Body of pancreas (tissue), 4 donors: ENCODE results near the gene GLOD5. TPM values are rescaled to one million over a fixed set of nuclear protein-coding genes. Genes with fewer than 3 reads are reported as not detected.

Source experiments
- ATAC-seq: fragments of 150-250 bp; one replicate; pipeline ENCODE4 v1.9.1; 2016
- DNase-seq, 4 donors: peaks; one replicate each; pipeline ENCODE4 v3.0.0-alpha.2; 2019
- H3K27ac ChIP-seq, 4 donors: fragments of 200-600 bp; sonication (generic); 1 replicate in 3 of 4; 2 replicates in 1 of 4; pipeline versions ENCODE4 v1.5.1 to v1.6.1; 2016 to 2019; ENCODE audit warnings: mild to moderate bottlenecking in 1 of 4, mixed read lengths in 1 of 4, moderate library complexity in 1 of 4
- H3K27me3 ChIP-seq, 2 donors: fragments of 200-600 bp; sonication (generic); one replicate each; pipeline ENCODE4 v1.6.0; 2016; ENCODE audit warnings: mild to moderate bottlenecking in 1 of 2
- H3K36me3 ChIP-seq, 2 donors: fragments of 200-600 bp; sonication (generic); replicated peaks in 1 of 2; 2 replicates each; pipeline ENCODE4 v1.5.1; 2016; ENCODE audit warnings: low read depth in 2 of 2; ENCODE audit not compliant: insufficient read depth in 1 of 2
- H3K4me1 ChIP-seq: fragments of 200-600 bp; sonication (generic); one replicate; pipeline ENCODE4 v1.6.0; 2016
- H3K4me3 ChIP-seq, 2 donors: fragments of 200-600 bp; sonication (generic); 1 replicate in 1 of 2; 2 replicates in 1 of 2; pipeline ENCODE4 v1.5.1; 2016 to 2019
- H3K9me3 ChIP-seq, 3 donors: fragments of 200-600 bp; sonication (generic); 1 replicate in 2 of 3; 2 replicates in 1 of 3; pipeline ENCODE4 v1.5.1; 2016
- CTCF ChIP-seq, 7 experiments: fragments of 450-650 bp in 4 of 7; fragments of 200-600 bp in 3 of 7; sonication (generic) in 3 of 7; IDR thresholded peaks; one replicate each; pipeline ENCODE4 v1.5.1; 2016 to 2019; ENCODE audit warnings: antibody characterized with exemption in 7 of 7
- POLR2A ChIP-seq, 3 donors: fragments of 450-650 bp; IDR thresholded peaks; one replicate each; pipeline ENCODE4 v1.6.1; 2016; ENCODE audit warnings: antibody characterized with exemption in 3 of 3, mild to moderate bottlenecking in 2 of 3
- WGBS, 2 donors: methylation state at CpG; one replicate each; pipeline ENCODE4 v1.1.5; 2017; 5-methylcytosine and 5-hydroxymethylcytosine counted together
- intact Hi-C: fragments of 100-400 bp; cut with DNase I; formaldehyde crosslinking; loops from one replicate; pipeline ENCODE4 v1.15.1; 2023
- total RNA-seq, 2 donors: library from RNA; depleted of rRNA; stranded (reverse); fragments of >200 nt; gene quantifications; one replicate each; pipeline ENCODE4 v1.1.0, GENCODE V29; 2016

GLOD5 gene
- total RNA-seq, 2 donors from 2014 or later: not detected

GRCh38 chrX:48813644-48814043 is 52.1 kb downstream of the GLOD5 start:
- Histone ChIP-seq H3K9me3 (no peaks in the 10 kb centered on the region), H3K4me1 (no peaks in the 10 kb centered on the region), H3K27me3 (no peaks in the 10 kb centered on the region), H3K4me3 (no peak overlapping the region), H3K36me3 (no peaks in the 10 kb centered on the region), H3K27ac (no peak overlapping the region)
- ATAC-seq (no peak), DNase-seq (no peak)
- intact Hi-C loops: no loop called here
- no peak for TF ChIP-seq POLR2A (IDR thresholded peaks at IDR 0.05)
- no peak for TF ChIP-seq CTCF (IDR thresholded peaks at IDR 0.05)
- 89 to 98% methylated on average over 6 to 7 of the region's 8 CpGs for WGBS, 2 donors

- H3K36me3 ChIP-seq: no peaks in the 10 kb centered on the region
- intact Hi-C loops: no loop called here
- no peak overlapping the region for H3K27ac ChIP-seq
- ATAC-seq (no peak), DNase-seq (no peak)
- H3K4me1 ChIP-seq: no peaks in the 10 kb centered on the region
- no peak for TF ChIP-seq POLR2A (IDR thresholded peaks at IDR 0.05)
- TF ChIP-seq CTCF (IDR thresholded peaks at IDR 0.05): no peak
- WGBS, 2 donors: 78 to 81% methylated on average over 1 to 8 of the region's 8 CpGs
- H3K4me3 ChIP-seq: no peak overlapping the region
- H3K27me3 ChIP-seq: no peaks in the 10 kb centered on the region
- no peaks in the 10 kb centered on the region for H3K9me3 ChIP-seq
Measured at GRCh38 chrX:48814722-48815121, 53.2 kb downstream of the GLOD5 start.

GRCh38 chrX:48815266-48815665 is 53.7 kb downstream of the GLOD5 start:
- no peak overlapping the region for H3K27ac ChIP-seq
- DNase-seq: no peak
- no peak for ATAC-seq
- no peak for TF ChIP-seq CTCF (IDR thresholded peaks at IDR 0.05)
- TF ChIP-seq POLR2A (IDR thresholded peaks at IDR 0.05): no peak
- 93 to 100% methylated on average over 3 to 5 of the region's 8 CpGs for WGBS, 2 donors
- H3K9me3 ChIP-seq: no peaks in the 10 kb centered on the region
- intact Hi-C loops: no loop called here
- H3K4me3 ChIP-seq: no peak overlapping the region
- no peaks in the 10 kb centered on the region for H3K4me1 ChIP-seq
- no peaks in the 10 kb centered on the region for H3K36me3 ChIP-seq
- H3K27me3 ChIP-seq: no peaks in the 10 kb centered on the region

GRCh38 chrX:48816014-48816810 is 54.7 kb downstream of the GLOD5 start:
- Histone ChIP-seq H3K4me3 (no peak overlapping the region), H3K27ac (no peak overlapping the region), H3K9me3 (no peaks in the 10 kb centered on the region), H3K27me3 (no peaks in the 10 kb centered on the region), H3K36me3 (no peaks in the 10 kb centered on the region), H3K4me1 (no peaks in the 10 kb centered on the region)
- TF ChIP-seq CTCF (IDR thresholded peaks at IDR 0.05): no peak
- no peak for TF ChIP-seq POLR2A (IDR thresholded peaks at IDR 0.05)
- no peak for ATAC-seq
- intact Hi-C loops: no loop called here
- WGBS, 2 donors: 90 to 92% methylated on average over 1 to 14 of the region's 18 CpGs
- no peak for DNase-seq

- 75% methylated on average over 4 of the region's 16 CpGs; no CpG with 5 or more reads in 1 of the 2 donors for WGBS, 2 donors
- H3K36me3 ChIP-seq: no peaks in the 10 kb centered on the region
- ATAC-seq (no peak), DNase-seq (no peak)
- no peak overlapping the region for H3K4me3 ChIP-seq
- no peaks in the 10 kb centered on the region for H3K9me3 ChIP-seq
- no peak overlapping the region for H3K27ac ChIP-seq
- no peaks in the 10 kb centered on the region for H3K27me3 ChIP-seq
- H3K4me1 ChIP-seq: no peaks in the 10 kb centered on the region
- TF ChIP-seq POLR2A (IDR thresholded peaks at IDR 0.05) (no peak), CTCF (IDR thresholded peaks at IDR 0.05) (no peak)
- intact Hi-C loops: no loop called here
Measured at GRCh38 chrX:48818098-48818497, 56.6 kb downstream of the GLOD5 start.
